GM18909 (cell line): ENCODE results near the gene KCNG2.

Source experiments
- ATAC-seq: cut with Tn5 transposase; IDR thresholded peaks from one replicate; pipeline ENCODE4 v1.9.1; 2021; ENCODE audit warnings: mild to moderate bottlenecking; ENCODE audit not compliant: unreplicated experiment, poor library complexity

KCNG2 gene

DNA sequence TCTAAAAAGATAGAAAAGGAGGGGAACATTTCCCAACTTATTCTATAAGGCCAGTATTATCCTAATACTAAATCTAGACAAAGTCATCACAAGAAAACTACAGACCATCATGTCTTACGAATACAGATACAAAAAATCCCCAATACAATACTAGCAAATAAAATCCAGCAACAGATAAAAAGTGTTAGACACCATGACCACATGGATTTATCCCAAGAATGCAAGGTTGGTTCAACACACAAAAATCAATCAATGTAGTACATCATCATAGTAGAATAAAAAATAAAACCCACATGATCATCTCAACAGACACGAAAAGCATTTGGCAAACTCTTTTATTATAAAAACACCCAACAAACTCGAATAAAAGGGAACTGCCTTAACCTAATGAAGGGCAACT, 135.2 kb downstream of the KCNG2 start:
- ATAC-seq: no peak

DNA sequence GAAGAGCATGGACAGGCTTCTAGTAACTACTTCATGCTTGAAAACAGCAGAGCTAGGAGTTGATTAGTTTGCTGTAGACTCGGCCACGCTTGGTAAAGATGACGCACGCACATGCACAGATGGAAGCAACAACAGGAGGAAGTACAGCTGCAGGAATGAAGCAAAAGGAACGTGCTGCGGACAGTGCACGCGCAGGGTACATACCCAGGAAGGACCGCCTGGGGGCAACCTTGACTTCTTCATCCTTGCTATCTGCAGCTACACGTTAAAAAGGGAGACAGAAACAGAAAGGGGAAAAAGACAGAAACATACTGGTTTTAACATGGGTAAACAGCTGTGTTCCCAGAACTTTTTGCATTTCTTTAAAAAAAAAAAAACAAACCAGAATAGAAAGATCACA, 136.0 kb downstream of the KCNG2 start:
- no peak for ATAC-seq

DNA sequence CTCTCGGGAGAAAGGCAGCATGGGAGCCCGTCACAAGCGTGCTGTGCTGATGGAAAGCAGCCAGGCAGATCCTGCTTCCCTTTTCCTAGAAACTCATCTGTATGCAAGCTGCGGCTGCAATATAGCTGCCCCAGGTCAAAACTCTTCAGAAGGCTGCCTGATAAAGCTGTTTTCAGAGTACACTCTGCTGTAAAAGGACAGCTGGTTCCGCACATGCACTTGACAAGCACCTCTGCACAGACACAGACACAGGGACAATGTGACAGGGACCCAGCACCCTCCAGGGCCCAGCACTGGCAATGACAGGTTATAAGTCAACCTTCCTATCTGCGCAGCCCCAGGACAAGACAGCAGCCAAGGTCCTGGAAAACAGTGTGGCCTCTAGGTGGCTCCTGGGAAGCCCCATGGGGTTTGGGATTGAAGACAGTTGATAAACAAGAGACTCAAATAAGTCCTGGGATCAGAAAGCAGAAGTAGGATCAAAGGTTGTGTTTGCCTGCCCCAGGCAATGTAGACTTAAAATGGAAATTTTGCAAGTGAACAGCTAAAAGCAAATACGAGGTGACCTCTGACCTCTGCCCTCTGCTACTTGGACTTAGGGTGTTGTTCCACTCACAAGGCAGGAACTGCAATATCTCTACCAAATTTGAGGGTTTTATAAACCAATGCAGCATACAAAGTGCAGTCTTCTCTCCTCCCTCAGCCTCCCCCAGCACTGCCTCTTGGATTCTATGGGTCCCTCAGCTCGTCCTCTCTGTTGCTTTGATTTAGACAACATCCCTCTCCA, 136.8 kb downstream of the KCNG2 start:
- ATAC-seq: no peak

DNA sequence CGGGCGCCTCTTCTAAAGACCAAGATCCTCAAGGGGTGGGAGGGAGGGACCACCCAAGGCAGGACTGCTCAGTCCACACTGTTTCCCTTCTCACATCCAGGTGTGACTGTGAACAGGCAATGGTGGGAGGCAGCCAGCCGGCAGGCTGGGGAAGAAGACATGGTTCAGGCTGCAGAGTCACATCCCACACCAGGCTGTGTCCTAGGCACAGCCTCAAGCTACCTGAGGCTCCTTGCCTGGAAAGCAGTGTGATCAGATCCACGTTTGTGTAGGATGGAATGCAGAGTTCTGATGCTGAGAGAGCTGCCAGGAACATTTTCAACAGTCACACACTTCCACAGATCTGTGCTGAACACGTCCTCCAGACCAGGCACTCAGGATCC, 137.4 kb downstream of the KCNG2 start:
- ATAC-seq: no peak

DNA sequence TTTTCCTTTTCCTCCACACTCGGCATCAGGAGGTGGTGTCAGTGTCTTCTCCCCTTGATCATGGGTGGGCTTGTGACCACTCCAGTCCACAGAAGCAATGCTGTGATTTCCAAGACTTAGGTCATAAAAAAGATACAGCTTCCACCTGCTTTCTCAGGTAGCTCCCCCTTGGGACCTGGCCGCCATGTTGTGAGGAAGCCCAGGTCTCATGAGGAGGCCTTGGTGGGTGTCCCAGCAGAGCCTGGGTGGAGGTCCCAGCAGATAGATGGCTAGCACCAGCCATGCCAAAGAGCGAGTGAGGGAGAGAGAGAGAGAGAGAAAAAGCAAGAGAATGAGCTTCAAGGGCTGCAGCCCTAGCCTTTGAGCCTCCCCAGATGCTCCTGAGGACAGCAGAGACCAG, 137.8 kb downstream of the KCNG2 start:
- no peak for ATAC-seq

DNA sequence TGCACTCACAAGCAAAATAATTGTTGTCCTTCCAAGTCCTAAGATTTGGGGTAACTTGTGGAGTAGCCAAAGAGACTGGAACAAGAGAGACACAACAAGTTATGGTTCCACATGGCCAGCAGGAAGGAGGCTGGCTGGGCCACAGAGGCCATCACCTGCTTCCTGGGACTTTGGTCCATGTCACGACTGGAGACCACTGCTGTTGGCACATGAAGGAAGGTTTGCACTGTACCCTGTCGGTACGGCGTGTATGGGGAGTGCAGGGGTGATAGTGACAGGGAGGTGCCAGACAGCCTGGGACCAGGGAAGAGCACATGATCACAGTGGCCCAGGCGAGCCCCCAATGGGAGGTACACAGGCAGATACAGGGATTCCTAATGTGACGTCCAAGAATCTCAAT, 138.2 kb downstream of the KCNG2 start:
- ATAC-seq: no peak

DNA sequence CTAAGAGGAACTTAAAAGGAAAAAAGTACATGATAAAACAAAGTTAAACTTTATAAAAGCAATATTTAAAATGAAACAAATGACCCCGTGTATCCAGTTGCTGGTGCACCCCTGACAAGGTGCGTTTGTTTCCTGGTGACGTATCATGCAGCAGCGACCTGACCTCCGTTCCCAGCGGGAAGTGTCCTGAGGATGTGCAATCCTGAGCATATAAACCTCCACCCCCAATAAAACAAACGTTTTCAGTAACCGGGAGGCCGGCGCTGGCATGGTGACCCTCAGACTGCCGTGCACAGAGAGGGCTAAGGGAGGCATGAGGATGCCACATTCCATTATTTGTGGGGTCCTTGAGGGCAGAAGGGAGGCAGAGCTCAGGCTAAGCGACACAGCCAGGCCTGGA, 138.9 kb downstream of the KCNG2 start:
- ATAC-seq: no peak

DNA sequence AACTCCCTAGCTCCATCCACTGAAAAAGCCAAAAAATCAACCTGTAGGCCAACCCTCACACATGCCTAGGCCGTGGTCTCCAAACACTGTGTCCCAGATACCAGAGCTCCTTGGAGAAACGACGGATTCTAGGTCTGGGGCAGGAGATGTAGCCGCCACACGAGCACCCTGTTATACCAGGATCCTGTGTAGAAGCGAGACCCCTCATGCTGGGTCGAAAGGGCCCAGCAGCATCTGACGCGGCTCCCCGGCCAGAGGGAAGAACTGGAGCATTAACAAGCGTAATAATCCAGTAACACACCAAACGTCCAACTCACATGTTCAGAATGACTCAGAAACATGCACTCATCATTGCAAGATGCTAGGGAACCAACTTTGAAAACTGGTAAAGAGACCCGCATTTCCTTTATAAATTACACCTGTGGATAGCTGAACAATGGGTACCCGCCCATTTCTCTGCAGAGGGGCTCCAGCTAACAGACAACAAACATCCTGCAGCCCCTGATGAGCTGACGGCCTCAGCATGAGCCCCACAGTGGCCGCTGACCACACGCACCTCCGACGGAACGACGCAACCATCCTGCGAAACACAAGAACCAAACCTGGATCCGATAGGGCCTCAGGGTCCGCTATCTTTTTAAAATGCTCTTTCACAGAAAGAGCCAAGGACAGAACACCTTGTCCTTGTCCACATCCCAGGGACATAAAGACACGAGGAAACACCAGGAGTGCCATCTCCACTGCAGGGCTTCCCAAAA, 139.5 kb downstream of the KCNG2 start:
- no peak for ATAC-seq

DNA sequence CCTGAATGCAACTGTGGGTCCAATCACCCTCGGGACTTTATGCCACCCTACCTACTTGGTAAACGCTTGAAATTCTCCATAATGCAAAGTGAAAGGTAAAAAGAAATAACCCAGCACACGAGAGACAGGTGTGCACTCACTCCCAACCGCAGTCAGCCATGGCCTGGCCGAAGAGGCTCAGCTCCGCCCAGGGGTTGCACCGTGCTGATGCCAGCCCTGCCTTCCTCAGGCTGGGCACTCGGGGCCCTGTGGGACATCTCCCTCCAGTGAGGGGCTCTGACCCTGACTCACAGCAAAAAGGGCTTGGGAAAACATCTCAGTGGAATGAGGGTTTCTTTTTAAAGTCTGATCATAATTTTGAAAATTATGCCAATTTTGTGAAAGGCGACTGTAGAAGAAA, 140.5 kb downstream of the KCNG2 start:
- ATAC-seq: no peak

DNA sequence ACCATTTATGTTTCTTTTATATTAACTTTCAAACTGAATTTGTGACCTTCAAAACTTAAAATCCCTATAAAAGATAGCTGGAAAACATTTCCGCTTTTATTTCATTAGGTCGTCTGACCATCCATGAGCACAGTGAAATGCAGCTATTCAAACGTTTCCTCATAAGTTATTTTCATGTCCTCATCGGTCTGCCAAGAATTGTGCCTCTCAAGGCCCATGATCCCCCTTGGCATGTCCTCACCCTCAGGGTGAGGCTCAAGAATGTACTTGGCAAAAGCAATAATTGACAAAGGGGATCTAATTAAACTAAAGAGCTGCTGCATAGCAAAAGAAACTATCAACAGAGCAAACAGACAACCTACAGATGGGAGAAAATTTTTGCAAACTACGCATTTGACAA, 141.4 kb downstream of the KCNG2 start:
- no peak for ATAC-seq

DNA sequence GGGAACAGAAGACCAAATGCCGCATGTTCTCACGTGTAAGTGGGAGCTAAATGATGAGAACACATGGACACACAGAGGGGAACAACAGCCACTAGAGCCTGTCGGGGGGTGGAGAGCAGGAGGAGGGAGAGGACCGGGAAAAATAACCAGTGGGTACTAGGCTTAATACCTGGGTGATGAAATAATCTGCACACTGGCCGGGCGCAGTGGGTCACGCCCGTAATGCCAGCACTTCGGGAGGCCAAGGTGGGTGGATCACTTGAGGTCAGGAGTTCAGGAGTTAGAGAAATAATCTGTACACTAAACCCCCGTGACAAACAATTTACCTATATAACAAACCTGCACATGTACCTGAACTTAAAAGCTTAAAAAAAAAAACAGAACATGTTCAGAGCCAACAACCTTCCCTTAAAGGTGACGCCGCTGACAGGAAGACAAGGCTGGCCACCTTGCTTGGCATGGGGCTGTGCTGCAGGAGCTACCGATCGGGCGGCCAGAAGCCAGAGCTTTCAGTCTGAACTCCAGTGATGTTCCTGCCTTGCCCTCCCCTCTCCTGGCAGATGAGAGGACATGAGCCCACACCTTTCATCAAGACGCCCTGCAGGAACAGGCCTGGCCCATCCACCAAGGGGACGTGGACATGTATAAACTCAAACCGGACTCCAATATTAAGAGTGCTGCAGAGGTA, 142.5 kb downstream of the KCNG2 start:
- no peak for ATAC-seq

DNA sequence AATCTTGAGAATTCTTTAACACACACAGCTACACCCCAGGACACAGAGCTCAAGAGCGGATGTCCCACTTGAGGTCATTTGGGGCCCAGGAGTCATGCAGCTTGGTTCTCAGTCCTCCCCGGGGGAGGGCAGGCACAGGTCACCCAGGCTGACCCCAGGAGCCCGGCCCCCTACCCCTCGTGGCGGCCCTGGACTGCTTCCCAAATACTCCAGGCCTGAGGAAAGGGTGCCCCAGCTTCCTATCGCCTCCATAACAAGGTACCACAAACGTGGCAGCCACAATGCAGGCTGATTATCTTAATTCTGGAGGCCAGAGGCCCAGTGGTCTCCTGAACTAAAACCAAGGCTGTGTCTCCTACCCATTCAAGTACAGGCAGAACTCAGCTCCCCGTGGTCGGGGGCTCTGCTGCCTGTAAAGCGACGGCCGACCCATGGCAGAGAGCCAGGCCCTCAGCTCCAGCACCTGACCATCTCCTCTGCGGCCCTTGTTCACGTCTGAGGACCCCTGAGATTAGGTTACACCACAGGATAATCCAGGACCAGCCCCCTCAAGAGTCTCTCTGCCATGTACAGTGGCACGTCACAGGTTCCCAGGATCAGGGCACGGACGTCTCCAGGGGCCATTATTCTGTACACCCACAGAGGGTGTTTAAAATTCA, 143.2 kb downstream of the KCNG2 start:
- no peak for ATAC-seq

DNA sequence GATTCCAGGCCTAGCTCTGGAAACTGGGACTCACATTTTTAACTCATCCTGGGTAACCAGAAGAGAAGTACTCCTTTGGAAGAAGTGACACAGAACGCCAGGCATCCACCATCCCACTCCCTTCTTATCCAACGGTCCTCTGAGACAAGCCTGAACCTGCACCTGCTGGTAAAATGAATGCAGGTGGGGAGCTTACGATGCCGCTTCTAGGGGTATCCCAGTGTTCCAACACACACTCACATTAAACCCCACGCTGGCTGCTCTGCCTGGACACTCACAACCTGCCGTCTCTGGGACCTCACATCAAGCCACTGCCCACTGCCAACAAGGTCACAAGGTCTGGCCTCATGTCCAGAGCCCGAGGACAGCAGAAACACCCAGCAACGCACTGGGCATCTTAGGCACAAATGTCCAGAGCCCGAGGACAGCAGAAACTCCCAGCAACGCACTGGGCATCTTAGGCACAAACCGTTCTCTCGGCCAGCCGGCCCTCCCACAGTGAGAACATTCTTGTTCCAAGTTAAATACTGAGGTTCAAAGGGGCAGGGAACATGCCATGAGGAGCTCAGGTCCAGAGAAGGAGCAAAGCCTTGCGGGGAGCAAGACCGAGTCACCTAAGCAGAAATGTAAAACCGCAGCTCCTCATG, 143.9 kb downstream of the KCNG2 start:
- no peak for ATAC-seq

DNA sequence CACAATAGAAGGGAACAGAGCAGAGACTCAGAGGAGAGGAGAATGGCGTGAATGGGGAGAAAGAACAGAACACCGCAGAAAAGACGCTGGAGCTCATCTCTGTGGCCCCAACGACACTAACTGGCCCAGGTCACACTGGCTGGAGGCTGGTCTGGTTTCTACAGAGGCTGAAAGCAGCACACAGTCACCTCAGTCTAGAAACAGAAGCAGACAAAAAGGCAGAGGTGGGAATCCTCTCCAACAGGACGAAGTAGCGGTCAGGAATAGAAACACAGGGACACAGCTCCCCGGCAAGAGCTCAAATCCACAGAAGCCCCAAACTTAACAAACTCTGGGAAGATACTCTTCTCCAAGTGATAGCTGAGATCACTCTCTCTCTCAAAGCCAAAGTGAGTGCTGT, 144.5 kb downstream of the KCNG2 start:
- ATAC-seq: no peak

DNA sequence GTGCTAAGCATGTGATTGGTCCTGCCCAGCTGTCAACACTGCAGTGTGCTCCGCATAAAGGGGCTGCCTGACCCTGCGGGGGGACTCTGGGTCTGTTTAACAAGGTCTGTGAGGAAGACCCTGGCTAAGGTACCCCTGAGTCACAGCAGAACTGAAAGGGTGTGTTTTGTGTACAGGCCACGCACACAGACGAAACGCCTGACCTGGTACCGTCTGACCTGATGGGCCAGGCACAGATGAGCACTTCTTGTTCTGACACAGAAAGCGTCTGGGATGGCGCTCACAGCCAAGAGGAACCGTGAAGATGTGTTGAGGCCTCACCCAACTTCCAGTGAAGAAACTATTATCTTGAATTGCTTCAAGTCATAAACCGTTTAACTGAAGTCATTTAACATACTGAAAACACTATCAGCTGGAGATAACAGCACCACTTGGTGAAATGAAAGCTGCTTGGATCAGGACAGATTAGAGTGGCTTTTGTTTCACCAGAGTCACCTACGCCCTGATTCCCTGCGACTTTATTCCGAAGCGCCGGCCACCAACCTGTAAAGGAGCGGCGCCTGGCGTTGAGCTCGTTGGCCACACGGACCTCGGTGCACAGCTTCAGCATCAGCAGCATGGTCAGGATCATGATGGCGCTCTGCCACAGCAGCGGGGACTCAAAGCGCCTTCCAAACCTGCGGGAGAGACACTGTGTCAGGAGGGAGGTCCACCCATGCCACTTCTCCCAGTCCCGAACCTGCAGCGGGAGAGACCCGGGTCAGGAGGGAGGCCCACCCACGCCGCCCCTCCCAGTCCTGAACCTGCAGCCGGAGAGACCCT, 145.3 kb downstream of the KCNG2 start:
- ATAC-seq: no peak

DNA sequence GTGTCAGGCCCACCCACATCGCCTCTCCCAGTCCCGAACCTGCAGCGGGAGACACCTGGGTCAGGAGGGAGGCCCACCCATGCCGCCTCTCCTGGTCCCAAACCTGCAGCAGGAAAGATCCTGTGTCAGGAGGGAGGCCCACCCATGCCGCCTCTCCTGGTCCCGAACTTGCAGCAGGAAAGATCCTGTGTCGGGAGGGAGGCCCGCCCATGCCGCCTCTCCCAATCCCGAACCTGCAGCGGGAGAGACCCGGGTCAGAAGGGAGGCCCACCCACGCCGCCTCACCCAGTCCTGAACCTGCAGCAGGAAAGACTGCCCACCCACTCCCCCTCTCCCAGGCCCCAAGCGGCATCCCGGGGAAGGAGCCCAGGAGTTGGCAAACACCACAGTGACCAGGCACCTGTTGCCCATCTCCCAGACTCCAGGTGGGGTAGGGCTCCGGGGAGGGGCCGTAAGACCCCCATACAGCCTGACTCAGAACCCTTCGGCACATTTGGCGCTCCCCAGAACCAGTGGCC, 145.9 kb downstream of the KCNG2 start:
- ATAC-seq: no peak

DNA sequence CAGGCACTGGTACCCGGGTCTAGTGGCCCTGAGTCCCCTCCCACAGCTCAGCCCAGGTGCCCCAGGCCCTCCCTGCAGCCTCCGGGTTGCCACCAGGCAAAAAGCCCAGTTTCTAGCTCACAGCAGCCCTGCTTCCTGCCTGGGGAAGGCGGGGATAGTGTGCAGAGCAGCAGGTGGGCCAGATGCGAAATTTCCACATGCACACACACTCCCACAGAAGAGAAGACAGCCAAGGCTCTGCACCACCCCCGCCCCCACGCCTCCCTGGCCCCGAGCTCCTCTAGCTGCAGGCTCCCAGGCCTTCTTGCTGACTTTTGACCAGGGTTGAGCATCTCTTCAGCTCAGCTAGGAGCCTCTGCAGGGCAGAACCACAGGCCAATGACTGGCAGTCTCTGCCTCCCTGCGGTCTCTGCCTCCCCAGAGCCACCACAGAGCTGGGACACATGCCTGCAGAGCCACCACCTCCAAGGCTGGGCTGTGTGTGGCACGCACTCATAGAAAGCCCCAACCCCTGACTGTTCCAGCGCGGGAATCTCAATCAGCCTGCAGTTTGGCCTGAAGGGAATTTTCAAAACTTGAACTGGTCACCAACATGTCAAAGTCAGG, 146.5 kb downstream of the KCNG2 start:
- ATAC-seq: peak; percentile 62

DNA sequence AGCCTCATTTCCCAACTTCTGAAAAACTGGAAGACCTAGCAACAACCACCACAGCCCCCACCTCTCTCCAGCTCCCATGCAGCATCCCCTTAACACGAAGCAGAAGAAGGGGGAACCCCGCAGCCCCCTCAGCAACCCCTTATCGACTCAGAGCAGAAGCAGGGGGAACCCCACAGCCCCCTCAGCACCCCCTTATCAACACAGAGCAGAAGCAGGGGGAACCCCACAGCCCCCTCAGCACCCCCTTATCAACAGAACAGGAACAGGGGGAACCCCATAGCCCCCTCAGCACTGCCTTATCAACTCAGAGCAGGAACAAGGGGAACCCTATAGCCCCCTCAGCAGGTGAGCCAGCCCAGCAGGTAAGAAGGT, 147.0 kb downstream of the KCNG2 start:
- no peak for ATAC-seq
